Epithelial cell of esophagus (primary cell): ENCODE data around the gene STAM2.
"Not testable (repeated sequence)": the region's sequence is repeated elsewhere in the genome, so short reads cannot be mapped to it uniquely, and the experiment has no call there.

Experiments used
- DNase-seq: peaks from one replicate; pipeline ENCODE4 v3.0.0; 2010; ENCODE audit warnings: low read depth
- H3K4me3 ChIP-seq: 2 replicates; pipeline ENCODE4 v1.5.1; 2011; ENCODE audit warnings: mild to moderate bottlenecking, low read length, control low read depth
- CTCF ChIP-seq: IDR thresholded peaks from 2 replicates; pipeline ENCODE4 v1.5.1; 2011; ENCODE audit warnings: low read depth, mild to moderate bottlenecking, low read length, control low read depth, inconsistent platforms; ENCODE audit not compliant: insufficient read depth; ENCODE audit errors: missing control alignments

Gene STAM2

GRCh38 chr2:152093464-152093863 is 82.1 kb downstream of the STAM2 start:
- TF ChIP-seq CTCF: no peak
- DNase-seq: no peak
- H3K4me3 ChIP-seq: no peak overlapping the region

- no peak overlapping the region for H3K4me3 ChIP-seq
- TF ChIP-seq CTCF: no peak
- DNase-seq: no peak
Observed at GRCh38 chr2:152092095-152092494, 83.5 kb downstream of the STAM2 start.

- not testable (repeated sequence) for H3K4me3 ChIP-seq
Observed at GRCh38 chr2:152090726-152091125, 84.8 kb downstream of the STAM2 start.

GRCh38 chr2:152089238-152089637 is 86.3 kb downstream of the STAM2 start:
- peak; percentile 11 for DNase-seq
- no peak overlapping the region for H3K4me3 ChIP-seq
- TF ChIP-seq CTCF: no peak

More at GRCh38 chr2:152090726-152091125, 84.8 kb downstream of the STAM2 start:
- DNase-seq: not testable (repeated sequence)

GRCh38 chr2:152088006-152088405 is 87.6 kb downstream of the STAM2 start:
- TF ChIP-seq CTCF: no peak
- DNase-seq: no peak
- H3K4me3 ChIP-seq: no peak overlapping the region

- H3K4me3 ChIP-seq: no peak overlapping the region
- TF ChIP-seq CTCF: no peak
- no peak for DNase-seq
Observed at GRCh38 chr2:152086231-152086630, 89.3 kb downstream of the STAM2 start.

- DNase-seq: no peak
- no peak for TF ChIP-seq CTCF
- no peak overlapping the region for H3K4me3 ChIP-seq
Observed at GRCh38 chr2:152084076-152084475, 91.5 kb downstream of the STAM2 start.
